Measurements from ENCODE around the gene STEAP4.
"Not testable (repeated sequence)": the region's sequence is repeated elsewhere in the genome, so short reads cannot be mapped to it uniquely, and the experiment has no call there.

The STEAP4 gene

DNA sequence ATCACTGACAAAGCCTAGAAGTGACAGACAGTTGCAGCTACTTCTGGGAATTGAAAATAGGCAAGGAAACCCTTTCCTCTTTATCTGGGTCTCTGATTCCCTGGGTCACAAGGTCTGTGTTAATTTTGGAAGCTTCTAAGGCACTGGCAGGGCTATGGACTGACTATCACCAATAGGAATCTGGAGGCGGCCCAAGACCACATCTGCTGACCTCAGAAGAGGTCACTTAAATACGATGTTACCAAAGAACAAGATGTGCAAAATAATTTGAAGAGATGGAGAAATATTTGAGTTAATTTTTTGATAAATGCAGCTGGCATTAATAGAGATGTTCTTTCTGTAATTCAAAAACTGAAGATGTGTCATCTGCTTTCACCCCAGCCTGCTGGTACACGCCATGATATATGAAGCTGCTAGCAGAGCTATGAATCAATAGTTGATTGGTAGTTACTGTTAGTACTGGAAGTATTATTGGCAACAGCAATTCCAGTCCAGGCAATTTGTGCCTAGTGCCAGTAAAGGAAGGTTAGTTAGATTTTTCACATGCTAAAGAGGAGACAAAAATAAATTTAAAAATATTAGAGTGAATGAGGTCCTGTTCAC lies 5.5 kb upstream of the STEAP4 start:
- DNase-seq (ENCODE audit: low read depth): no peak

DNA sequence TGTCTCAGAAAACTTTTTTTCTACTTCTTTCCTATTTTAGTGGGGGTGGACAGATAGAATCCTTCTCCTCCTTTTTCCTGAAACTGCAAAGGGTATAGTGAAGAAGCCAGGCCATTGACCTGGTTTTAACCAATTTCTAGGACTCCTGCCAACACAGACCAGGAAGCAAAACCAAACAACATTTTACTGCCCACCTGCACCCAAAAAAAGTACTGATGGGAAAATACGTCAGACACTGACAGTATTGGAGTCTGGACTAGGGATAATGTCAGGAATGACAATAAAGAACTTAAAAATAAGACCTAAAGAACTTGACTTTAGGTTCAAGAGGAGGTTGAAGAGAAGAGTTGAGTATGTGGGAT lies 5.0 kb upstream of the STEAP4 start:
- DNase-seq (ENCODE audit: low read depth): no peak

DNA sequence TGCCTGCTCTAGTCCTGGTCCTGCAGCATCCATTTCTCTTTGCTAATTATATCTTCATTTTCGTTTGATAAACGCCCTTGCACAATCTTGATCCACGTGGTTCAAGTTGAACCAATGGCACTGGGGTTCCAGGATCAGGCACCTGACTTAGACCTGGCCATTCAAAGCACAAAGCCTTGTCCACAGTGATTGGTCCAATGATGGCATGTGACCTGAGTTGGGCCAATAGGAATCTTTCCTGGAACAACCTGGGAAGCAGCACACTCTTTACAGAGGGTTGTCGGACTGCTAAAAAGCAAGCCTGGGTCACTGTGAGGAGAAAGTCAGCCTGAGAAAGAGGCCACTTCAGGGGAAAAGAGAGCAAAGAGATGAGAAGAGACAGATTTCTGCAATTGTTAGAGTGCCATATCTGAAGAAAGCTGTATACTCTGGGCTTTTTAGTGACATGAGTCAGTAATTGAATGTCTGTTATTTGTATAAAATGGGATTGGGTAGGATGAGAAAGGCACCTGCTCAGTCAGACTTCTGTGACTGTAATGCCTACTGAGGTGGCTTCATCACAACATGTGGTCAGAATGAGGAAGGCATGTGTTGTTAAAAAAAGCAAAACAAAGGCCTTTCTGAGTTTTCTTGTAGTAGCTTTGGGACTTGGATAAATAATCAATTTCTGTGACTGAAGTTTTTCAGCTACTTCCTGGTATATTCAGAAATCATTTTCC lies 4.4 kb upstream of the STEAP4 start:
- DNase-seq (ENCODE audit: low read depth): no peak

DNA sequence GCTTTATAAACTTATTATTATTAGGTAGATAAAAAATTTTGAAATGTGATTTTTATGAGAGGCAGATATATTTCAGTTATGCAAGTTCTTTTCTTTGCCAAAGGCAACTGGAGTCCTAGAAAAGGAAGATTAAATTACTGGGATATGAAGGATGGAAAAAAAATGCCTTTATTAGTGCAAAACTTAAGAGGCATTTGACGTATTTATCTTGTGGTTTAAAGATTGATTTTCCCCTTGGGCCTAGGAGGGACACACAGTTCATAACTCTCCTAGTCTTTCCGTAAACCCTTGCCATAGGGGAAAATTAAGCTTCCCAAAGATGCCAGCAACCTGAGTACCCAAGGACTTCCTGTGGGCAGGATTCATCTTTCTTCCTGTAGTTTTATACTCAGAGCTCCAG lies 3.1 kb upstream of the STEAP4 start:
- DNase-seq (ENCODE audit: low read depth): no peak

DNA sequence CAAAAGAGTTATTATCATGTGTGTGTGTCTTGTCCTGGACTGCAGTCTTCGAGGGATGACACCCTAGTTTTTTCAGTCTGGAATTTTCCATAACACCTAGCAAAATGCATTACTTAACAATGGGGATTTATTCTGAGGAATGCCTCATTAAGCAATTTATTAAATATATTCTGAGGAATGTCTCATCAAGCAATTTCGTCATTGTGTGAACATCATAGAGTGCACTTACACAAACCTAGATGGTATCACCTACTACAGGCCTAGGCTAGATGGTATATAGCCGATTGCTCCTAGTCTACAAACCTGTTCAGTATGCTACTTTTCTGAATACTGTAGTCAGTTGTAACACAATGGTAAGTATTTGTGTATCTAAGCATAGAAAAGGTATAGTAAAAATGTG lies 1.1 kb upstream of the STEAP4 start:
- no peak for DNase-seq (ENCODE audit: low read depth)

DNA sequence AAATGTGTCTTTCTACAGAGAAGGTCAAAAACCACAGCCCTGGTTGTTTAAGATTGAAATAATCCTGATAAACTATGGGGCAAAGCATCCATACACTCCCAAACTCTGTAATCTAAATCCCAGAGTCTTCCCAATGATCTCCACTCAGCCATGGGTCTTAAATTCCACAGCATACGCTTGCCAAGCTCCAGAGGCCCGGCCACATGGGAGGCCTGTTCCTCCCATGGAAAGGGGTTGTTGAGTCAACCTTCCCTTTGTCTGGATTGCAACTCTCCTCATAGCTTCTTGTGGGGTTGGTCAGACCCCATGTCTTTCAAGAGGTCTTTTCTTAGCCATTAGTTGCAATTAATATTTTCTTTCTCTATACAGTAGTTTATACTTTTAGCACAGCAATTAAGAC lies 718 bp upstream of the STEAP4 start:
- no peak for DNase-seq (ENCODE audit: low read depth)

DNA sequence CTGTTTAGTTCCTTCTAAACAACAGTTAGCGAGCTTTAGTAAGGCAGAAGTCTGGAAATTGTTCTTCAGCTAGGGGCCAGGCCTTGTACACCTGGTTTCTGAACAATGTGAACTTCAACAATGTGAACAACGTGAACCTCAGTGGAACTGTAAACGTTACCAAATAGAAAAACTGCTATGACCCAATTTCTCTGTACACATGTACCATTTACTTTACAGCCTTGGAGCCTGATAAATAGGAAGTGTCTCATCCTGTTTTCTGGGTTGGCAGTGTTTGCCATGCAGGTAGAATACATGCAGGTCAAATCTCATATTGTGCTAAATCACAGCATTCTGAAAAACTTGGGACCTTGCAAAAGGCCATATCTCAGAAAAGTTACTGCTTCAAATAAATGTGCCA lies 1.6 kb downstream of the STEAP4 start:
- no peak for DNase-seq (ENCODE audit: low read depth)

DNA sequence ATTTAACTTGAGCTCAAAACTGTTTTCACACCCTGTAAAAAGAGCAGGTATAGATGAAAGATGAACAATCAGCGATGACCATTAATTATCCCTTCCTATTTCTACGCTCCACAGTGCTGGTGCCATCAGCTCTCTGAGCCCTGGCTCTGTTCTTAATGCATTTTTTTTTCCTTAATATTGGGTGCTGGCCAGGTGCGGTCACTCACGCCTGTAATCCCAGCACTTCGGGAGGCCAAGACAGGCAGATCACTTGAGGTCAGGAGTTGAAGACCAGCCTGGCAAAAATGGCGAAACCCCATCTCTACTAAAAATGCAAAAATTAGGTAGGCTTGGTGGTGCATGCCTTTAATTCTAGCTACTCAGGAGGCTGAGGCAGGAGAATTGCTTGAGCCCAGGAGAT lies 4.2 kb downstream of the STEAP4 start:
- no peak for DNase-seq (ENCODE audit: low read depth)

DNA sequence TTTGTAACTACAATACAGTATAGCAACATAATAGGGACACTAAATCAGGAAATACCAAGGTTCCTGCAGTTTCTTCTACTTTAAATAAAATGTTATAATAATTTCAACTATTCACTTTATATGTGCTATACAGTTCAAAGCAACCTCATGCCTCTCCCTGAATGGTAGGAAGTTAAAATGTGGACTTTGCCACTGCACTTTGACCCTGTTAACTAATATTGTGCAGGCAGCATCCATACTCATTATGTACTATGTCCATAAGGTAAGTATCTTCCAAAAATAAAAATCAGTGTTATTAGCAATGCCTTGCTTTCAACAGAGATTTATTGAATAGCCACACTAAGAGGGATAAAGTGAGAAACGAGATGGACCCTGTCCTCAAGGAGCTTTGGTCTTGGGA lies 4.8 kb downstream of the STEAP4 start:
- DNase-seq (ENCODE audit: low read depth): no peak

DNA sequence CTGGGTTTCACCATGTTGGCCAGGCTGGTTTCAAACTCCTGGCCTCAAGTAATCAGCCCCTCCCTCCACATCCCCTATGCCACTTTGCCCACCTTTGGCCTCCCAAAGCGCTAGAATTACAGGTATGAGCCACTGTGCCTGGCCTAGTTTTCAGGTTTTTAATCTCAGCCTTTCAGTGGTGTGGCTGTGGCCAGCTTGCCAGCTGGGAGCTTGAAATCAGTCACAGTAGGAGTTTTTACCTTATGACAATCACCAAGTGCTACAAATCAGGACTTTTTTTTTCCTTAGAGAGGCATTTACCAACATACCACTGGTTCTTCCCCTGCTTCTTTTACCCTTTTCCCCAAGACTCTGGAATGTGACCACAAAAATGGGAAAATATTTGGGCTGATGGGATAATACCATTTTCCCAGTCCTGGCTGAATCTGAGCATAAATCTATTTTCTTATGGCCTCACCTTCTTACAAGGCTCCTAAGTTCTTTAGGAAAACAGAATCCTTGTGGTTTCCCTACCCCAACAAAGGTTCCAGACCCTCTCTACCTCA lies 6.2 kb downstream of the STEAP4 start:
- DNase-seq (ENCODE audit: low read depth): no peak

DNA sequence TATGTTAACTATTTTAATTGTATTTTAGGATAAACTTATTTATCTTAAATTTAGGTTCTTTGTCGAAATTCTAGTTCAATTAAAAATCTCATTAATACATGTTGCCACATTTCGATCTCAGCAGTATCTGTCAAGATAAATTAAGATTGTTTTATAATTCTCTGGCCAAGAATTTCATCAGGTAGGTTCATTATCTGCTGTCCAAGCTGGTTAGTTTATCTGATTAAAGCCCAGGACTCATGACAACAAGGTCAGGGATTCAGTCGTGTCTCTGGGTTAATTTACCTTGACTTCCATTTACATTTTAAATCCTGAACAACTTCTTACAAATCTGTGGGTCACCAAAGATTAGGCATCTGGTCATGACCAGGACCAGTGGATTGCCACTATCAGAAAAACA lies 7.6 kb downstream of the STEAP4 start:
- no peak for DNase-seq (ENCODE audit: low read depth)

DNA sequence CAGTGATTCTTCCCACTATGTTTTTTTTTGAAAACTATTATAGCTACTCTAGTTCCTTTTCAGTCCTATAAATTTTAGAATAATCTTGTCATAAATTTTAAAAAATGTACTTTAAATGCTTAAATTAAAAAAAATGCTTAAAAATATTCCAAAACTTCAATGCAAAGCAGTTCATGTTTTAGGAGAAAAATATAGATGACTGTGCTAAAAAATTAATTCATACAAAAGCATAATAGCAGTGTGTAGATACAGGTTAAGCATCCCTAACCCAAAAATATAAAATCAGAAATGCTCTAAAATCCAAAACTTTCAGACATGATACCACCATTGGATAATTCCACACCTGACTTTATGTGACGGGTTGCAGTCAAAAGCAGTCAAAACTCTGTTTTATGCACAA lies 12.8 kb downstream of the STEAP4 start:
- no peak for DNase-seq (ENCODE audit: low read depth)

DNA sequence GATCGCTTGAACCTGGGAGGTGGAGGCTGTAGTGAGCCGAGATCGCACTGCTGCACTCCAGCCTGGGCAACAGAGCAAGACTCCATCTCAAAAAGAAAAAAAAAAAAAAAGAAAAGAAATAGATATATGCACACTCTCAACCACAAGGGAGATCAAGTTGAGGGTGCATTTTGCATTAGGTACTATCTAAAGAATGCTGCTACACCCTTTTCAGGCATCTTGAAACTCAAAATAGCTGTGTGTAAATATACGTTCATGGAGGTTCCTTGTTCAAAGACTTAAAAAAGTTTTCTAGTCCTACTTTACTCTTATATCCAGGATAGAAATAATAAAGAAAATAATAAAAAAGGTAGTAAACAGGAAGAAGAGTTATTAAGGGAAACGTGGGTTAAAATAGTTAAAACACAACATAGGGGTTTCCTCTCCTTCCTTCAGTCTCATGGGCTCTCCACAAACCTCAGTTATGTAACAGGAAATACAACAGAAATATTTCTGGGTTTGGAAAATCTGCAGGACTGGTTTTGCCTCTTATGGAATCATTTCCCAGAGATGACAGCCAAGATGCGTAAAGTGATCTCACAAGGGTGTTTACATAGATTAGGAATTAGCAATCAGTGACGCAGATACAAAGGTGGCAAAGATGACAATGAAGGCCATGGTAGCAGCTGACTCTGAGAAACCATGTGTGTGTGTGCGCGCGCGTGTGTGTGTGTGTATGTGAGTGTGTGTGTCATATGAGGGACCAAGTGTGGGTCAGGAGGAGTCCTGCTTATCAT lies 15.1 kb downstream of the STEAP4 start:
- no peak for DNase-seq (ENCODE audit: low read depth)

DNA sequence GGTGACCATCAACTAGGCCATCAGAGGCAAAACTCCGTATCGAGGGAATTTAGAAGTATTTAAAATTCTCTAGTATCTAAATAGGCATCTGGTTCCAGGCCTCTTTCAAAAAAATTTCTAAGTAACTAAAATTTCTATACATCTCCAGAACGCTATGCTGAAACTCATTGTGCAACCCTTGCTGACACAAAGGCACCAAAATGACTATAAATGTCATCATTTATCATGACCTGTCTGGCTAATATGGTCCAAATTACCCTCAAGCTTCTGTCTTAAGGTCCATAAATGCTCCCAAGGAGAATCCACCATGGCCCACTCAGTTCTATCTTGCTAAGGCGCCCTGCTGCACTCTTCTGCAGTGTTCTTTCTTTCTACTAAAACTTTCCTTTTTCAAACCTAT lies 16.2 kb downstream of the STEAP4 start:
- DNase-seq (ENCODE audit: low read depth): no peak

DNA sequence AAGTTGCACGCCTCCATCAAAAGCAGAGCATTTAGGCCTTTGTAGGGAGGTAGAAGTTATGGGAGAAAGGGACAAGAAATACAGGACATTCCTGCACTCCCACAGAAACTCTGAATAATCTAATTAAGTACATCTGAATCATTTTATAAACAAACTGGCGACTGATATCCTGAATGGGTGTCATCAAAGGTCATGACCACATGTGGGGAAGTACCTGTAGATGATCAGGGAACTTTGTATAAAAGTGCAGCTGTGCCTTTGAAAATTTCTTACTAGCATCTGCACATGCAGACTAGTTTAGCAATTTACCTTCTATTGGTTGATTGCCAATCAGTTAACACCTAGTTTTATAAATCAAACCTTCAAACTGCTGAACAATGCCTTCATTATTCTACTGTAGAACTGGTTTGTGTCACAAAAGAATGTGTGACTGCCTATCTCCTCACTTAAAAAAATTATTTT lies 17.1 kb downstream of the STEAP4 start:
- no peak for DNase-seq (ENCODE audit: low read depth)

DNA sequence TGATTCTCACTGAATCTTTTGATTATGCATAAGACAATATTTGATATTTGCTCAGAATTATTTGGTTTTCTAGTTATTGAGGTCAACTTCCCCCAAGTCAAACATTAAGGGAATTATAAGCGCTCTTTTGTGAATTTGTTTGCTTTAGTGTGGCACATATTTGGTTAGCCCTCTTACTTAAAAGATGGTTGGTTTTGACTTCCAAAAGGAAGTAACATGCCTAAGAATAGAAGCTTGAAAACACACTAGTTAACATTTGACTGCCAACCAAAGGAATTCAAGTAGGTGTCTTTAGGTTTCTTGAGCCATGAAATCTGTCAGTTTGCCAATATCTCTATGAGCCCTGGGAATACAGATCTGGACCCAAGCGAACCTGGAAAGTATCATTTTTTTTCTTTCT lies 24.9 kb downstream of the STEAP4 start:
- no peak for DNase-seq (ENCODE audit: low read depth)

DNA sequence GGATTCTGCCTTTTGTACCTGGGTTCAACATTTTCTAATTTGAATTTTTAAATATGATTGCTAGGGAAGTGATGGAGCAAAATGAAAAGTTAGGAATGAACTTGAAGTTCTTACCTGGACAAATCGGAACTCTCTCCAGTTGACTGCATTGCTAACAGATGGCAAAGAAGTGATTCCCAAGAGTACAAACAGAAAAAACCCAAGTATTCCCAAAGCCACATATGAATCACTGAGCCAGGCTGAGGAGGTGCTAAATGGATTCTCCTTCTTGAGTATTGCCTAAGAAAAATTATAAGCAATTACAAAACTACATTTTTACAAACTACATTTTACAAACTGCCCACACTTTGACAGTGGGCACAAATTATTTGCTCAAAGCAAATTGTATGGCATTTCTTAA lies 25.9 kb downstream of the STEAP4 start:
- no peak for DNase-seq (ENCODE audit: low read depth)

DNA sequence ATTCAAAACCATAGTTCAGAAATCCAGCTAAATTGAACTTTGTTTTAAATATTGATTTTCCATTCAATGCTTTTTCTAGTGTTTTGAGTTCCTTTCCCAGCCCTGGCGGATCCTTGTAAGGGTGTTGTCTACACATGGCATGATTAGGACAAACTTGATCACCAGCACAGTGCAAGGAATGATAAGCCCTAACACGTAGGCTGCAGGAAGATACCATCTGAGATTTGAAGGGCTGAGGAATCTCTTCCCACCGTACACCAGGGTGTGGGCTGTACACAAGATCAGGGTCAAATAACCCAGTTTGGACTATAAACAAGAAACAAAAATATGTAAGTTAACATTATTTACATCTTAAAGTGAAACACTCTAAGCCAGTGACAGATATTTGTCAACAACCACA lies 27.4 kb downstream of the STEAP4 start:
- no peak for DNase-seq (ENCODE audit: low read depth)

DNA sequence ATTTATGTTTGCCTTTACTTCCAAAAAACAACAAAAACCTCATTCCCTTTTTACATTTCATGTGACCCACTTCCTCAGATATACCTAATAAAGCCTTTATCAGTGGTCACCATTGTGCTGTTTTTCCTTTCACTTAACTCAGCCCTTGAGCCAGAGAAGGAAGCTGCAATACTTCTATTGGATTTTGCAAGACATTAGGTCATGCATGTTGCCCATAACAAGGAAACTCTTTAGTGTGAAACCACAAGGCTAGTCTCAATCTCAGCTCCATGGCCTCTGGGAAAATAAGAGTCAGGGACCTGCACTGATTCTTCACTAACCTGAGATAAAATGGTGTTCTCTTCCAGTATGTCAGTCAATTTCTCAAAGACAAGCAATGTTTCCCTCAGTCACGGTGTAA lies 27.8 kb downstream of the STEAP4 start:
- DNase-seq (ENCODE audit: low read depth): no peak

DNA sequence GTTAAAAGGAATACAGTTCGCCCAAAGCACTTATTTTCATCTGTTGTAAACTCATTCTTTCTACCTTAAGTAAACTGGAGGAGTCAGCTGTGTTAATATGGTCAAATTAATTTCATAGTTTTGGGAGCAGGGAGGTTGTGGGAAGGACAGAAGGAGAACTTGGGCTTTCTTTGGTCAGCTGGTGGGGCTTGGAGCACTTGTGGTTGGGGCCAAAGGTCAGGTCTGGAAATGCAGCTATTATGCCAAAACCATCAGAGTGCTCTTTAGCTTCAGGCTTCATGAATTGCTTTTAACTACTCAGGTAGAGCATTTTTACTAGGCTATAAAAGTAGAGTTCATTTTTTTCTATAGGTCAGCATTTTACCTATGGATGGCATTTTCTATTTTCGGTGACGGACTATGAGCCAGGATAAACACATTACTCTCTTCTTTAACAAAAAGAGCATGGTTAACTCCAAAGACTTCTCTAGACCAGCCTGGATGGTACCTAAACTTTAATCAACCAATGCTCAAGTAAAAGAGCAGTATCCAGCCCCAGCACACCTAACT lies 30.0 kb downstream of the STEAP4 start:
- no peak for DNase-seq (ENCODE audit: low read depth)

DNA sequence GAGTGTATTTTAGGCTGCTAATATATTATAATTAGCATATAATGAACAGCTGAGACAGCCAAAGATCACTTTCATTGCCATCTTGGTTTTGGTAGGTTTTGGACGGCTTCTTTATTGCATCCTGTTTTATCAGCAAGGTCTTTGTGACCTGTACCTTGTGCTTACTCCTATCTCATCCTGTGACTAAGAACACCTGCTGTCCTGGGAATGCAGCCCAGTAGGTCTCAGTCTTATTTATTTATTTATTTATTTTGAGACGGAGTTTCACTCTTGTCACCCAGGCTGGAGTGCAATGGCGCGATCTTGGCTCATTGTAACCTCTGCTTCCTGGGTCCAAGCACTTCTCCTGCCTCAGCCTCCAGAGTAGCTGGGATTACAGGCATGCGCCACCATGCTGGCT lies 31.8 kb downstream of the STEAP4 start:
- DNase-seq (ENCODE audit: low read depth): not testable (repeated sequence)

DNA sequence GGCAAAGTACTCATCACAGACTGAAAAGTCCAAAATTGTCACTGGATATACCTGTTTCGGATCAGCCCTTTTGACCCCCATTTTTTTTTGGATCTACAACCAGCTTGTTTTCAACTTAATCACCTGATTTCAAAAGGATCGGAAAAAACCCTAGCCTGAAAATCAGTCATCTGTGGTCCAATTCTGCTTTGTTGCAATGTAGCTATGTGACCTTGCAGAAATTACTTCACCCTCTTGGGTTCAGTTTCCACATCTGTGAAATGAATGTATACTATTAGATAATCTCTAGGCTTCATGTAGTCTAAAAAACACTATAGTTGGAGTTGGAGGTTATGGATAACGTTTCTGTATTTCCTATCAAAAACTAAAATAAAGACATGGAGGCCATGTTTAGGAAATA lies 37.1 kb downstream of the STEAP4 start:
- no peak for DNase-seq (ENCODE audit: low read depth)

DNA sequence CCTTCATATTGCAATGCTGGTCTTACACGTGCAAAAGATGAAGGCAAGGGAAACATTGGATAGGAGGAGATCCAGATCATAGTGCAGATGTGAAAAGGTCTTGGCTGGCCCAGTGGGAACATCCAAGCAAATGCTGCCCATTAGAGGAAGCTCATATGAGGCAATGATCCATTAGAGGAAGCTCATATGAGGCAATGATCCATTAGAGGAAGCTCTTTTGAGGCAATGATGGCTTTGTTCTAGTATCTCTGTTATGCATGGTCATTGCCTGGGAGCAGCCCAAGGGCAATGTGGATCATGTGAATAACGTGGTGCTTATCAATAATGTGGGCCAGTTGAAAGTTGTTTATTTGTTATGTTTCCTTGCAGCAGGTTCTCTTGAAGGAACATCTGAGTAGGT lies 37.8 kb downstream of the STEAP4 start:
- DNase-seq (ENCODE audit: low read depth): no peak

All from T-helper 22 cell (primary cell).